Stimulated activated CD8-positive, alpha-beta memory T cell treated with anti-CD3 and anti-CD28 coated beads, Interleukin-4, amount 100 ng/mL, for 24 hours (primary cell): ENCODE data around the gene NANOS3.

Experiments
- DNase-seq: peaks from one replicate; pipeline ENCODE4 v3.0.0-alpha.2; 2020; ENCODE audit warnings: low read depth

Gene NANOS3

DNA sequence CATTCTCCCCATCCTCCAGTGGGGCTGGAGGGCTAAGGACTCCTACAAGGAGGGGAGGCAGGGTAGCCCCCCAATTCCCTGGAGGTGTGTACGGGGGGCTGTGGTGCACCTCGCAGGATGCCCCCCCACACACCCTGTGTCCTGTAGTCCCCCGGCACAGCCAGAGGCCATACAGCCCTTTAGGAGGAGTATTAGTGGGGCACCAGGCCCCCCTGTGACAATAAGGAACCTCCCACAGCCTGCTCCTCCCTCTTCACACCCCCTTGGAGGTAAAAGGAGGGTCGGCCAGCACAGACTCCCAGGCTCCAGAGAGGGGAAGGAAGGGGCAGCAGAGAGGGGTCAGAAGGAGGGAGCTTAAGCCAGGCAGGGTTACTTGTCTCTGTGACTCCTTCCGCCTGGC, at the start of gene NANOS3:
TSS of gene NANOS3 (plus strand) at position 301 of the 400 bp plus-strand sequence. CDS start 115 bp downstream, outside the sequence.
- DNase-seq = no peak

DNA sequence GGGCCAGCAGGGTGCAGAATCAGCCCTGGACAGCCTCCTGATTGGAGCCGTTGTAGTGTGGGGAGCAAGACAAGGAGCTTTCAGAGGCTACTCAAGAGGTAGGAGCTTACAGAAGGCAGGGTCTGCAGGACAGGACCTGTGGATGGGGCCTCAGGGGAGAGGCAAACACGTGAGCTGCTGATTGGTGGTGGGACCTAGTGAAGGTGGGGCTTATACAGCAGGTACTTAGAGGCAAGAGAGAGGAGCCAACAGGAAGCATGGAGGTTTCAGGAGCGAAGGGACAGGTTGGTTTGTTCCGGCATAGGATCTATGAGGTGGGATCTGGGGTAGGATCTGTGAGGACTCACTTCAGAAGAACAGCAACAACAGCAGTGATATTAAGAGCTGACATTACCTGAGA, 49.3 kb upstream of the NANOS3 start:
- DNase-seq = no peak

DNA sequence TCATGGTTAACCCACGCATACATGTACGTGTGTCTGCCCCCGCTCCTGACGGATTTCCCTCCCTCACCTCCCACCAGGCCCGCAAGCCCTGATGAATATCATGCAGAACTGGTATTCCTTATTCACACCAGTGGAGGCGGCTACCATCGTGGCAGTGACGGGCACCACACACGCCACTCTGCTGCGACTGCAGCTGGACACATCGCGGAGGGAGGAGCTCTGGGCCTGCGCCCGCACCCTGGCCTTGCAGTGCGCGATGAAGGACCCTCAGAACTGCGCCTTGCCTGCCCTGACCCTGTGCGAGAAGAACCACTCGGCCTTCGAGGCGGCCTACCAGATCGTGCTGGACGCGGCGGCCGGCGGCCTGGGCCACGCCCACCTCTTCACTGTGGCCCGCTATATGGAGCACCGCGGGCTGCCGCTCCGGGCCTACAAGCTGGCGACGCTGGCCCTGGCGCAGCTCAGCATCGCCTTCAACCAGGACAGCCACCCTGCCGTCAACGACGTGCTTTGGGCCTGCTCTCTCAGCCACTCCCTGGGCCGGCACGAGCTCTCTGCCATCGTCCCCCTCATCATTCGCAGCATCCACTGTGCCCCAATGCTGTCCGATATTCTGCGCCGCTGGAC, 46.7 kb upstream of the NANOS3 start:
- DNase-seq = no peak

DNA sequence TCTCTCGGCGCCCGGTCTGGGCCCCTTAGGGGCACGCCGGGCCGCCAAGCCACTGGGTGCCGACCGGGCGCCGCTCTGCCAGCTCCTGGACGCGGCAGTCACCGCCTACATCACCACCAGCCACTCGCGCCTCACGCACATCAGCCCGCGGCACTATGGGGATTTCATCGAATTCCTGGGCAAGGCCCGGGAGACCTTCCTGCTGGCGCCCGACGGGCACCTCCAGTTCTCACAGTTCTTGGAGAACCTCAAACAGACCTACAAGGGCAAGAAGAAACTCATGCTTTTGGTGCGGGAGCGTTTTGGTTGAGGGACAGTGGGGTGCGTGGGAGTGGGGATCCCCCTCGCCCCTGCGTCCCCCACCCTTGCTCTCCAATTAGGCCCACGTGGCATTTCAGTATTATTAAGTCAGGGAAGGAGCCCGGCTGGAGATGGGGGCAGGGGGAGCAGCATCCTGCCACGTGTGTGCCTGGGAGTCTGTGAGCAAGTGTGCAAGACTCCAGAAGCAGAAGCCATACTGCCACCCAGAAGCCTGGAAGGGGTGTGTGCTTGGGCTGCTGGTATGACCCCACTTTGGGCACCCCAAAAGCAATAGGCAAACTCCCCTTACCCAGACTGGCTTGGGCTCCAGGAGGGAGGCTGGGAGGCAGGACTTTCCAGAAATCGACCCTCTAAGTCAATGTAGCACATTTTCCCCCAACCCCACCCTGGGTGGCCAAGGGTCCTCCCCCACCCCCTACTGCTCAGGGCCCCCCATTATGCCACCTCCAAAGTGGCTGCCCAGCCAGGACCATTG, 46.0 kb upstream of the NANOS3 start:
- DNase-seq = no peak

DNA sequence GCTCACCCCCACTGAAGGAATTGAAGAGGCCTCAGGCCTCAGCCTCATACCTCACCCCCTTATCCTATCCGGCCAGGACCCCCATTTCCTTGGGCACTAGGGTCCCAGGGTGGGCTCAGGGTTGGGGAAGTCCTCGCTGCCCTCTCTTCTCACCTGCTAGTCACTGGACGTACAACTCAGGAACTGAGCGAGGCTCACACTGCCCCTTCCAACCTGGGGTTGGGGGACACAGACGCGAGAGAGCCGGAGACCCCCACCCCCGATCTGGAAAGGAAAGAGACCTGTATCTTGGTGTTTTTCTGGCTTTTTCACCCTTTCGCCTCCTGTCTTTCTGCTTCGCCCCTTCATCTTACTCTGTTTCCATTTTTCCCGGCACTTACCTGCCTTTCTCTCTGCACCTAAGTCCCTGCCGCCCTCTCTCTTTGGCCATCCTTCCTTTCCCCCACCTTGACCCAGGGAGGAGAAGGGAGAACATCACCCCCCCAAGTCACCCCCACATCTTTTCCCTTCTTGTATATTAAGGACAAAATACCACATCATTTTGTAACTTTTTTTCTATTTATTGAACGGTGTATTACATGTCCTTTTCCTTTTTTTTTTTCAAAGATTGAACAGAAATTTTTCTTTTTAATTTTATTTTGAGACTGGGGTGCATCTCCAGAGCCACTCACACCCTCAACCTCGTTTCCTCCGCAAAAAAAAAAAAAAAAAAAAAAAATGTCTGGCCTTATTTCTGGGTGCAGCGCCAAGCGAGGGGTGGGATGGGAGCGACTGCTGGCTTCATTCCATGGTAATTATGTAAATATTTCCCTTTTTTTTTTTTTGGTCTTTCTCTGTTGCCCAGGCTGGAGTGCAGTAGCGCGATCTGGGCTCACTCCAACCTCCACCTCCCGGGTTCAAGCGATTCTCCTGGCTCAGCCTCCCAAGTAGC, 45.1 kb upstream of the NANOS3 start:
- DNase-seq = no peak

DNA sequence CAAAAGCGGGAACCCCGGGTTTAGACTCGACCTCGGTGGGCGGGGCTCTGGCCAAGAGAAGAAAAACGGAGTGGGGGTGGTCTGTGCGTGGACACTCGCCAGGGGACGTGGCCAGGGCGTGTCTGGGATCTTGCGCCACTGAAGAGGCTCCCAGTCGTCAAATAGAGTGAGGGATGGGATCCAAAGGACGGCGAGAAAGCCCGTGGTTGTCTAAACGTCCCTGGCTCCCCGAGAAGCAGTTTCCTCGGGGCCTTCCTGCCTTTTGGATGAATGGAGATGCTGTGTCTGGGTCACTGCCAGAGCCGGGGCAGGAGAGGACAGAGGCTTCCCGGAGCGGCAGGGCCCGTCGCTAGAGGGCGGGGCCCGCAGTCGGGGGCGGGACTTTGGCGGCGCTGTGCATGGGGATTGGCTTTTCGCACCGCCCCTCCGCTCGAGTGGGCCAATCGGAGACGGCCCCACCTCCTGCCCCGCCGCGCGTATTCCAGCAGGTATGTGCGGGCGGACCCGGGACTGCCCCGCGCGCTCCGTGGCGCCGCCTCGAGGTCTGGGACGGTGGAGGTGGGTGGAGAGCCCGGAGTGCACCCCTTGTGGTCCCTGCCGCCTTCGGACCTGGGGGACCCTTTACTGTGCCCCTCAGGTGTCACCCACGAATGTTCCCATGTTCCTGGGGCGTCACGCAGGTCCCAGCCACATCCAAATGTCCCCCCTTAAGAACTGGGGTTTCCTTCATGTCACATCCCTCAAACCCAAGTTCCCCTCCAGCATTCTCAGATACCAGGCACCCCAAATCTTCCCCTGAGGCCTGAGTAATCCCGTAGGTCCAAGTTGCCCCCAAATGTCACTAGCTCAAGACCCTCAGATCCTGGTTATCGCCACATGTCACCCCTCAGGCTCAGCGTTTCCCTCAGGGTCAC, 43.3 kb upstream of the NANOS3 start:
- DNase-seq = peak; percentile 86

DNA sequence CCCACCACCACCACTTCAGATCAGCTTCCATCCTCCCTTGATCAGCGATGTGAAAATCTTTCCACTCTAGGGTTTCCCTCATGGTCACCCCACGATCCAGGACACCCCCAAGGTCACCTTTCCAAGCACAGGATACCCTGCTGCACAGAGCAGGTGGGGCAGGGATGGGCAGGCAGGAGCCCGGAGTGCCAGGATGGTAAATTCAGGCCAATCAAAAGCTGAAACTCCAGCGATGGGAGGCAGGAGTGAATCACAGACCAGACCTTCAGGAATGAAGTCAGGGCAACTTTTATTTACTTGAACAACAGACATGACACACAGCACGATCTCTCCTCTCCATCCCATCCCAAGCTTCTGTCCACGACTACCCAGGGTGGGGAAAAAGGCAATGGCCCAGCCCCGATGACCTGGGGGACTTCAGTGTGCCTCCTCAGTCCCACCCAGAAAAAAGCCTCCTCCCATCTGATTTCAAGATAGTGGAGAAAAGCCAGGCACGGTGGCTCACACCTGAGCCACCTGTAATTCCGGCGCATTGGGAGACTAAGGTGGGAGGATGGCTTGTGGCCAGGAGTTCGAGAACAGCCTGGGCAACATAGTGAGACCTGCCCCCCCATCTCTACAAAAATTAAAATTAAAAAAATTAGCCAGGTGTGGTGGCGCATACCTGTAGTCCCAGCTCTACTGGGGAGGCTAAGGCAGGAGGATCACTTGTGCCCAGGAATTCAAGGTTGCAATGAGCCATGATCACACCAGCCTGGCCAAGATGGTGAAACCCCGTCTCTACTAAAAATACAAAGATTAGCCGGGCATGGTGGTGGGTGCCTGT, 42.5 kb upstream of the NANOS3 start:
- no peak for DNase-seq

DNA sequence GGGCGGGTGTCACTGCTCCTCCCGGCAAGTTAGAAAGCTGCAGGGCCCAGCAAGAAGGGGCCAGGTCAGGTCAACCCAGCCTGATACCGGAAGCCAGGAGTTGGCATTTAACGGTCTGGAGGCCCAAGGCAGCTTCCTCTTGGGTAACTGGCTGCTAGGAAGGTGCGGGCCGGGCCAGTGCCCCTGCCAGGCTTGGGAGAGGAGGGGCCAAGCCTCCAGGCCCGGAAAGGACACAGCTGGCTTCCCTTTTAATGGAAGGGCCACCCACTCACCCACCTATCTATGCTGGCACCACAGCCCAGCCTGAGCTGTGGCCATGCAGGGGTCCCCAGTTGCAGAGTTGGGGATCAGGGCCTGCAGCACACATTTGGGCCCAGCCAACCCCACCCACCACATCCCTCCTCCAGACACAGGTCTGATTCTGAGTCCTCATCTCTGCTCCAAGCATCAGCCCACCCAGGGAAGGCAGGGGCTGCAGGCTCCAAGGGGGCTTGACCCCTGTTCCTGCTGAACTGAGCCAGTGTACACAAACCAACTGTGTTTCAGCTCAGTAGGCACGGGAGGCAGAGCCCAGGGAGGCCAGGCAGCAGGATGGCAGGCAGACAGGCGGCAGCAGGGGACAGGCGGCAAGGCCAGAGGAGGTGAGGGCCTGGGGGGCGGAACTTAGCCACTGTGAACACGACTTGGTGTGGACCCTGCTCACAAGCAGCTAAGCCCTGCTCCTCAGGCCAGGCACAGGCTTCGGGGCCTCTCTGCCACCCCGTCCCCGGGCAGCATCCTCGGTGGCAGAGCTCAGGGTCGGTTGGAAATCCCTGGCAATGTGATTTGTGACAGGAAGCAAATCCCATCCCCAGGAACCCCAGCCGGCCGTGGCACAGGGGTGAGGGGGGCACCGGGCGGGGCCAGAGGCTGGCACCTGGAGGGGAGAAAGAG, 40.9 kb upstream of the NANOS3 start:
- no peak for DNase-seq

DNA sequence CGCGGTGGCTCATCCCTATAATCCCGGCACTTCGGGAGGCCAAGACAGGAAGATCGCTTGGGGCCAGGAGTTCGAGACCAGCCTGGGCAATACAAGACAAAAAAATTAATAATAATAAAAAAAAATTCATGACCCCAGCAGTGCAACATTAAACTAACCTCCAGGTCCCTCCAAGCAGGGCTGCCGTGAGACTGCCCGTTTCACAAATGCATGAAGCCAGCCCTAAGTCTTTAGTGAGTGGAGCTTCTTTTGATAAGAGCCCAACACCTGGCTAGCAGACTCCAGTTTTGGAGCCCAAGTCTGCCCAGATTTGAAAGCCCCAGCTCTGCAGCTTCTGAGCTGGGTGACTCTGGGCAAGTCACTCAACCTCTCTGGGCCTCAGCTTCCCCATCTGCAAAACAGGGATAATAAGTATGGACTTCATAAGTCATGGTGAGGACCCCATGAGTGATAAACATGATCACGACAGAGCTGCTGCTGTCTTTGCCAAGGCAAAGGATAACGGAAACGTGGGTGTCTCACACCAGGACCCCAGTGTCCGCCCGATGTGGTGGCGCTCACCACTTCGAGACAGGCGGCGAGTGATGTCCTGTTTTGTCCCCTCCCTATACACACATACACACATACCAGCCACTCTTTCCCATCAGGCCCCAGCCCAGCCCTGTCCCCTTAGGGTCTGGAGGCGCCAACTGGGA, 38.4 kb upstream of the NANOS3 start:
- no peak for DNase-seq

DNA sequence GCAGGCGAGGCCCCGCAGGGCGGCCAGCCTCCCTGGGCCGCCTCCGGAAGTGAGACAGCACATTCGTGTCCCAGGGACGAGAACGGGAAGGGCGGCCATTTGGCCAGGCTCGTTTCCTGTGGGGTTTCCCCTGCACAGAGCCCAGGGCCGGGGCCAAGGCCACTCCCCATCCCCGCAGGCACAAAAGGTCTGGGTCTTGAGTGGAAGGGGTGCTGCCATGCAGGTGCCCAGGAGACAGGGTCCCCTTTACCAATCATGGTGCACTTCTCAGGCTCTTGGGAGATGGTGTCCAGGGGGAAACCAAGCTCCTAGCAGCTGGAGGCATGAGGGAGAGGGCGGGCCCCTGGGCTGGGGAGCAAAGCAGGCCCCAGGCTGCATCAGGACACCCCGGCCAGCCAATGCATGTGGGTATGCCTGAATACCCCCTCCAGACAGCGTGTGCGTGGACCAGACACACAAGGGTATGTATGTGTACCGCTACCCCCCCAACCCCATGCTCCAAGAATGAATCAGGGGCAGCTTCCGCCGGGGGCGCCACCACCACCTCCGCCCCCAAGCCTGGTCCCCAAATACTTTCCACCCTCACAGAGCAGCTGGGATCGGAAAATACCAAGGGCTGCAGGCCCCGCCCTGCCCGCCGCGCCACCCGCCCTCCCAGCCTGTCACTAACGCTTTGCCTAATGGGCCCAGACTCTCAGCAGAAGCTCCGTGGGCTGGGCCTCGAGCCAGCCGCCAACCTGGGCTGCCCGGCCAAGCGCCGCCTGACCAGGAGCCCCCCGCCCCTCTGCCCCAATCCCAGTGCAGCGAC, 37.6 kb upstream of the NANOS3 start:
- peak; percentile 85 for DNase-seq

DNA sequence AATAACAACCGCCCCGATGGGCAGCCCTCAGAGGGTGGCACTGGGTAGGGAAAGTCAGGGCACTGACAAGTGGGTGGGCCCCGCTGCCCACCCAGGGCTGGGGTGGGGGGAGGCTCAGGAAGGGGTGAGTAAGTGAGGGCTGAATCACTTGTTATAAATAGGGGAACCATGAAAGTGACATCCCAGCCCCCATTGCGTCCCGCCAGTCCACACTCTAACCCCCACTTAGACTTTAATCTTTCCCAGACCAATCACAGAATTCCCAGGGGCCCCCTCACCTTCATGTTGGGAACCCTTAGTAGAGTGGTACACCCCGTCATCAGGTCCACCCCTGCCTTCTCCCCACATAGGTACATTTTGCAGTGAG, 37.0 kb upstream of the NANOS3 start:
- DNase-seq = no peak

DNA sequence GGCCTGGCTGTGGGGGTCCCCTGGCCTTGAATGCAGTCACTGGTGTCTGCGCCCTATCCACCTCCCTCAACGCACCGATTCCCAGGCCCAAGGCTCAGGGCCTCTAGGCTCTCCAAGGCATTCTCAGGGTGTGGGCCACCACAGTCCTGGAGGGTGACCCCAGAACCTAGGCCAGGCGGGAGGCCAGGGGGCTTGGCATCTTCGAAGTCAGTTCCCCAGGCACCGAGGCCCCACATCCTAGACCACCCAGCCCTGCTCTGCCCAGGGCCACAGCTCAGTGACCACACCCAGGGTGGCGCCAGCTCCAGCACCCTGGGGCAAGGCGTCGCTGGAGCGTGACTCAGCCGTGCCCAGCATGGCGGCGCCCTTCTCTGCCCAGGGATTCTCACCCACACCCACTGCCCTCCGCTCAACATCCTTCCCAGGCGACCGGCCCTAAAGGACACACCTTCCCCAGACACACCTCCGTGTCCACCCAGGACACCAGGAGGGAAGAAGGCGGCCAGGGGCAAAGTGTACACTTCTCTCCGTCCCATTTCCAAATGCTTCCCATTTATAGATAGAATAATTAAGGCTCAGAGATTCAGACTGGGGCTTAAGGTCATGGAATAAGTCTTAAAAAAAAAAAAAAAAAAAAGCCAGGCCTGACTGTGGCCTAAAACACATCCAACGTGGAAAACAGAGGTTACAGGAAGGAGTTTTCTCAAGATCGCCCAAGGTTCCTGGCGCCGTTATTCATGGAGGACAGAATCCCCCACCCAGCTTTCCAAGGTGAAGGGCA, 36.4 kb upstream of the NANOS3 start:
- DNase-seq = no peak

DNA sequence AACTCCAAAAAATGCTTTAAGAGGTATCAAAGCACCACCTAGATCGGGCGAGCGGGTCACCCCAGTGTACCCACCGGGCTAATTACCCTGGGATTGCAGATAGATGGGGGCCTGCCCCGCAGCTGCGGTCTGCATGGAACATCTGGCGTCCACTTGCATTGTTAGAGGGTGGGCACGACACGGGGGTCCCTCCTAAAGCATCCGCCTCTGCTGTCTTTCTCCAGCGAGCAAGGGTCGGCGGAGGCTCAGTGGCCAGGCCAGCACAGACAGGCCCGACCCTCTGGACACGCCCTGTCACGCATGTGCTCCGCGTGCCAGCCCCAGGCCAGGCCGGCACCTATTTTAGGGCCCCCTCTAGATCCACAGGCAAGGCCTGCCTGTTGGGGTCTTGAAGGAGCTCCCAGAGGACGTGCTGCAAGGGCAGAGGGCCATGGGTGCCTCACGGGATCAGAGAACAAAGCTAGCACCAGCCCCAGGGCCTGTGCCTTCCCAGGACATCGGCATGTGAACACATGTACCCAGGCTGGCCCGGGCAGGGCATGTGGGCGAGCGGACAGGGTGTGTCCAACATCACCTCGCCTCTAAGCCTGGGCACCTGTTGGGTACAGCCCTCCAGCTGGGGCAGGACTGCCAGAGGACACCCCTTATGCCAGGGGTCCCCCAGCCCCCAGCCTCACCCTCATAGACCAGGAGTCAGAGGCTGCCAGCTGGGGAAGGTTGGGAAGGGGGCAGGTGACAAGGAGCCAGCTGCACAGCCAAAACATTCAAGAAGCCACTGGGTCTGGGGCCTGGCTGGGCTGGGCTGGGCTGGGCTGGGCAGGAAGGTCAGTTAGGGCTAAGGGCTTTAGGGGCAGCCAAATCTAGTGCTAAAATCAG, 35.6 kb upstream of the NANOS3 start:
- no peak for DNase-seq

DNA sequence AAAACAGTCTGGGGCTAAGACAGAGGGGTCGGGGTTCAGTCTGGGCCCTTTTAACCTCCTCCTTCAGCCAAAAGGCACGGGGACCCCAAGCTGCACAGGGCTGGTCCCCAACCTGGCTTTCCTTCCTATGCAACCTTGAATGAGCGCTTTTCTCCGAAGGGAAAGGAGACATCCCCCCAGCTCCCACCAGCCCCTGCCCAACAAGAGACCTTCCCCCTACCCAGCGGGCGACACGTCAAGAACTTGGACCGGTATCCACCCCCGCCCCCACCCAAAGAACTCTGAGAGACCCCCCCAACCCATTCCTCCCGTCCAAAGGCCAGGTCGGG, 35.0 kb upstream of the NANOS3 start:
- DNase-seq = no peak

DNA sequence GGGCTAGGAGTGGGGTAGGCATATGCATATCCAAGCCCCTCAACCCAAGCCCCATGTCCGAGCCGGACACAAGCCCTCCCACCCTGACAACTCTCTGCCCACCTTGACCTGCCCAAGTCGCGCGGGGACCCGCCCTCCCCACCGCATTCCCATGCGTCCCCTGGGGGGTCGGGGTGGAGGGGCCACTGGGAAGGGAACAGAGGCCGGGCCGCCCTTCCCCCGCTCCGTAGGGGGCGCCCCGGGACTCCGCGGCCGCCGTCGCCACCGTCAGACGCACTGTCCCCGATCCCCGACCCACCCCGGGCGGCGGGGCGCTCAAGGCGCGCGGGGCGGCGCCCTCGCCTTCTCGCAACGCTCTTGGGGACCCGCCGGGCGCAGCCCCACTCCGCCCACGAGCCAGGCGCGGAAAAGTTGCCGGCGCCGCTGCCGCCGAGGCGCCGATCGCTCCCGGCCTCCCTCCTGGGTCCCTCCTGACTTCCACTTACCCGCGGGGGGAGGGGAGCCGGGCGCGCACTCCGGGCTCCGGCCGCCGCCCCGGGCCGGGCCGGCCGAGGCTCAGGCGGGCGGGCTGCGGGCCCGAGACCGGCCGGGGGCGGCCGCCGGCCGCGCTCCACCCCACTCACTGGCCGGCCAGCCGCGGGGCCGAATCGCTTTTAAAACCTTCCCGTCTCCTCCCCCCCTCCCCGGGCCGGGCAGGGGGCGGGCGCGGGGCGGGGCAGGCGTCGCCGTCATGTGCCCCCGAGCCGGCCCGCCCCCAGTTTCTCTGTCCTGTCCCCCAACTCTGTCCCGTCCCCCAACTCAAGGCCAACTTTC, 34.4 kb upstream of the NANOS3 start:
- DNase-seq = peak; percentile 67
